Ishikawa (cell line): ENCODE measurements around the gene IGSF6.
A peak's percentile ranks its signal among the peaks of the same experiment; 100 is the strongest.

Experiments
- CEBPB ChIP-seq: IDR thresholded peaks from 2 replicates; pipeline ENCODE4 v1.6.1; 2012
- CREB1 ChIP-seq: IDR thresholded peaks from 2 replicates; pipeline ENCODE4 v1.6.1; 2012; ENCODE audit warnings: low read depth
- EGR1 ChIP-seq: IDR thresholded peaks from 2 replicates; pipeline ENCODE4 v1.6.1; 2012
- EP300 ChIP-seq: IDR thresholded peaks from 2 replicates; pipeline ENCODE4 v1.6.1; 2012; ENCODE audit warnings: borderline replicate concordance
- FOXM1 ChIP-seq: IDR thresholded peaks from 2 replicates; pipeline ENCODE4 v1.6.1; 2012; ENCODE audit warnings: low read depth, borderline replicate concordance
- NFIC ChIP-seq: IDR thresholded peaks from 2 replicates; pipeline ENCODE4 v1.6.1; 2012
- RAD21 ChIP-seq: IDR thresholded peaks from 2 replicates; pipeline ENCODE4 v1.6.1; 2012; ENCODE audit warnings: low read depth
- REST ChIP-seq: IDR thresholded peaks from 2 replicates; pipeline ENCODE4 v1.6.1; 2012; ENCODE audit warnings: low read depth, mild to moderate bottlenecking
- TAF1 ChIP-seq: IDR thresholded peaks from 2 replicates; pipeline ENCODE4 v1.6.1; 2012; ENCODE audit warnings: low read depth, mild to moderate bottlenecking
- TCF12 ChIP-seq: IDR thresholded peaks from 2 replicates; pipeline ENCODE4 v1.6.1; 2012; ENCODE audit warnings: low read depth
- TEAD4 ChIP-seq: IDR thresholded peaks from 2 replicates; pipeline ENCODE4 v1.6.1; 2012
- USF1 ChIP-seq: IDR thresholded peaks from 2 replicates; pipeline ENCODE4 v1.6.1; 2012
- YY1 ChIP-seq: IDR thresholded peaks from 2 replicates; pipeline ENCODE4 v1.6.1; 2012; ENCODE audit warnings: low read depth
- ZBTB7A ChIP-seq: IDR thresholded peaks from 2 replicates; pipeline ENCODE4 v1.6.1; 2012; ENCODE audit warnings: low read depth
- TF ChIP-seq, protein P1 (sequence below): IDR thresholded peaks from 2 replicates; pipeline ENCODE4 v1.6.1; 2012

The IGSF6 gene

GRCh38 chr16:21610006-21610544, 42.3 kb downstream of the IGSF6 start:
- TF ChIP-seq RAD21 (no peak), EGR1 (no peak), TAF1 (no peak), CEBPB (no peak)

GRCh38 chr16:21608639-21609328, 43.6 kb downstream of the IGSF6 start:
- no peak for TF ChIP-seq ZBTB7A
- TF ChIP-seq, protein P1, sequence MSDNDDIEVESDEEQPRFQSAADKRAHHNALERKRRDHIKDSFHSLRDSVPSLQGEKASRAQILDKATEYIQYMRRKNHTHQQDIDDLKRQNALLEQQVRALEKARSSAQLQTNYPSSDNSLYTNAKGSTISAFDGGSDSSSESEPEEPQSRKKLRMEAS: no peak
- no peak for TF ChIP-seq CREB1
- TF ChIP-seq CEBPB: no peak
- TF ChIP-seq EP300: no peak
- no peak for TF ChIP-seq NFIC
- TF ChIP-seq REST: no peak
- no peak for TF ChIP-seq FOXM1
- TF ChIP-seq TAF1: no peak
- no peak for TF ChIP-seq RAD21
- TF ChIP-seq TCF12: no peak

GRCh38 chr16:21603928-21604327, 48.5 kb downstream of the IGSF6 start:
- TF ChIP-seq NFIC (no peak), CEBPB (no peak), RAD21 (no peak), REST (no peak), YY1 (no peak), USF1 (no peak), TEAD4 (no peak), EP300 (no peak)
- TF ChIP-seq, protein P1: no peak

- TF ChIP-seq USF1 (no peak), TAF1 (no peak), CEBPB (no peak), YY1 (no peak), EP300 (no peak), FOXM1 (no peak), EGR1 (no peak), CREB1 (no peak)
- TF ChIP-seq, protein P1: no peak
Measured at GRCh38 chr16:21602785-21603184, 49.6 kb downstream of the IGSF6 start.

DNA sequence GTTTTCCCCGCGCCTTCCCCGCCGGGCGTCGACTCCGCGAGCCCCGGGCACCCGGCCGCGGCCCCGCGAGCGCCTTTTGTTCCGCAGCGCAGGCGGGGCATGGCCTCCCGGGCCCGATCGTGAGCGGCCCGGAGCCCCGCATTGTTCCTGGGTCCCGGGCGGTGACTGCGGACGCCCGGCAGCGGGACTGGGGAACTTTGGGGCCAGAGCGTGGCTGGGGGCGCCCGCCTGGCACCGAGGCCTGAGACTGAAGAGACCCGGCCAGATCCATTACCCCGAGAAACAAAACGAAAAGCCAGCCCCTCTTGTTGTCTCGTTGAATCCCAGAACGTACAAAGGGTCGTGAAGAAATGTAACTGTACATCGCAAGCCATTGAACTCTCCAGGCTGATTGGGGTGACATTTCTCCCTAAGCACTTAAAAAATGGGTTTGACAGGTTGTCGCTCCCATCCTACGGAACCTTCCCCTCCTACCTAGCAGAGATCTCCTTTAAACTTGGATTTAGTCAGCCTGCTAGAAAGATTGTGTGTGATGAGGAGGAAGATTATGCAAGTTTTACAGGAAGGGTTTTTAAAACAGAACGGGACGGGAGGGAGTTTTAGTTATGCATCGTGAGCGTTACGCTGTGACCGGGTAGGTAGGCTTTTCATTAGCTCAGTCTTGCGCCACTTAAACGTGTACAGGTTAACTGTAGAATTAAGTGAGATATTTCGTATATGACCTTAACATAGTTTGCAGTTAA, 52.2 kb downstream of the IGSF6 start:
- TF ChIP-seq ZBTB7A (no peak), FOXM1 (no peak), CEBPB (0 out of 2 replicates have a peak, but pooled peaks have one; percentile 15)
